Astrocyte (in vitro differentiated cells and primary cell): ENCODE data around the gene TPD52L2.

Experiments used
- CTCF ChIP-seq: IDR thresholded peaks from 2 replicates; pipeline ENCODE4 v1.5.1; 2011; ENCODE audit warnings: low read depth, mild to moderate bottlenecking, inconsistent platforms, low read length, moderate library complexity; ENCODE audit not compliant: insufficient read depth
- EZH2 ChIP-seq: IDR thresholded peaks from 2 replicates; pipeline ENCODE4 v1.6.1; 2012; ENCODE audit warnings: mild to moderate bottlenecking, low read length, inconsistent platforms; ENCODE audit not compliant: insufficient read depth

GRCh38 chr20:63829945-63830835 lies 34.9 kb upstream of the TPD52L2 start:
- TF ChIP-seq CTCF (no peak), EZH2 (peak; percentile 84)
